Epithelial cell of esophagus (primary cell): ENCODE results near the gene GPLD1.
"Not testable (repeated sequence)": the region's sequence is repeated elsewhere in the genome, so short reads cannot be mapped to it uniquely, and the experiment has no call there.

ENCODE experiments used
- DNase-seq: peaks from one replicate; pipeline ENCODE4 v3.0.0; 2010; ENCODE audit warnings: low read depth
- H3K4me3 ChIP-seq: 2 replicates; pipeline ENCODE4 v1.5.1; 2011; ENCODE audit warnings: mild to moderate bottlenecking, low read length, control low read depth
- TF ChIP-seq, protein P1 (sequence below): IDR thresholded peaks from 2 replicates; pipeline ENCODE4 v1.5.1; 2011; ENCODE audit warnings: low read depth, mild to moderate bottlenecking, low read length, control low read depth, inconsistent platforms; ENCODE audit not compliant: insufficient read depth; ENCODE audit errors: missing control alignments

The GPLD1 gene

DNA sequence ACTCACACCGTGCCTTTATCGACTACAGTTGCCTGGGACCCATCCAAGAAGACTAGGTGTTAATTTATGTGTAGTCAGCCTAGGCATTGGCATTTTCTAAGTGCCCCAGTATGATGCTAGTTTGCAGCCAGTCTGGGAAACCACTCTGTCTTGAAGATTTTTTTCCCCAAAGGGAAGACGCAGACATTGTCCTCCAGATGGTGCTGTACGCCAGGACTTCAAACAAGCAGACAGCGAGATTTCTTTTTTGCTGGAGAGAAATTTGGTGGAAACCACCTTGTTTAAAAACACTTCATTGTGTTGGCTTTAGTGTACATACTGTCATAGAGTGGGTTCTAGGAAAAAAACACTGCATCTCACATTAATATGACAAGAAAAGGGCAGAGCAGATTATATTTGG is 35.4 kb upstream of the GPLD1 start:
- TF ChIP-seq, protein P1, sequence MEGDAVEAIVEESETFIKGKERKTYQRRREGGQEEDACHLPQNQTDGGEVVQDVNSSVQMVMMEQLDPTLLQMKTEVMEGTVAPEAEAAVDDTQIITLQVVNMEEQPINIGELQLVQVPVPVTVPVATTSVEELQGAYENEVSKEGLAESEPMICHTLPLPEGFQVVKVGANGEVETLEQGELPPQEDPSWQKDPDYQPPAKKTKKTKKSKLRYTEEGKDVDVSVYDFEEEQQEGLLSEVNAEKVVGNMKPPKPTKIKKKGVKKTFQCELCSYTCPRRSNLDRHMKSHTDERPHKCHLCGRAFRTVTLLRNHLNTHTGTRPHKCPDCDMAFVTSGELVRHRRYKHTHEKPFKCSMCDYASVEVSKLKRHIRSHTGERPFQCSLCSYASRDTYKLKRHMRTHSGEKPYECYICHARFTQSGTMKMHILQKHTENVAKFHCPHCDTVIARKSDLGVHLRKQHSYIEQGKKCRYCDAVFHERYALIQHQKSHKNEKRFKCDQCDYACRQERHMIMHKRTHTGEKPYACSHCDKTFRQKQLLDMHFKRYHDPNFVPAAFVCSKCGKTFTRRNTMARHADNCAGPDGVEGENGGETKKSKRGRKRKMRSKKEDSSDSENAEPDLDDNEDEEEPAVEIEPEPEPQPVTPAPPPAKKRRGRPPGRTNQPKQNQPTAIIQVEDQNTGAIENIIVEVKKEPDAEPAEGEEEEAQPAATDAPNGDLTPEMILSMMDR, result peak; percentile 77
- peak; percentile 65 for DNase-seq
- no peak overlapping the region for H3K4me3 ChIP-seq

DNA sequence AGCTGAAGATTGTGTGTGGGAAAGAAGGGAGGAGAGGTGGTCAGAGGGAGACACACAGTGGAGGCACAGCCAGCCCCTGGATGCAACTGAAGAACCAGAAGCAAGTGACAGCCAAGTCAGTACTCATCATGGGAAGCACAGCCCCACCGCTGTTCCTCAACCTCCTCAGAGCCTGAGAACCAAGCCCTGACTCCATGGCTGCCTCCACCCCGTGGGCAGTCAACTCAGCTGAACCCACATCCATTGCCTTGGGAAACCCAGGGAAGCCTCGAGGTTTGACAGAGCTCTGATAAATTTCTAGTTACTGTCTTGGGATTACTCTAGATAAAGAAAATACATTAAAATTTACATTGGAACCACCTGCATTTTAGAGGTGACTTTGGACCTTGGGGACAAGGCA is 35.0 kb upstream of the GPLD1 start:
- DNase-seq, result no peak
- TF ChIP-seq, protein P1, result no peak
- H3K4me3 ChIP-seq, result no peak overlapping the region

- TF ChIP-seq, protein P1, result no peak
- peak; percentile 6 for DNase-seq
- H3K4me3 ChIP-seq, result no peak overlapping the region
Measured at GRCh38 chr6:24522228-24523176, 33.1 kb upstream of the GPLD1 start.

DNA sequence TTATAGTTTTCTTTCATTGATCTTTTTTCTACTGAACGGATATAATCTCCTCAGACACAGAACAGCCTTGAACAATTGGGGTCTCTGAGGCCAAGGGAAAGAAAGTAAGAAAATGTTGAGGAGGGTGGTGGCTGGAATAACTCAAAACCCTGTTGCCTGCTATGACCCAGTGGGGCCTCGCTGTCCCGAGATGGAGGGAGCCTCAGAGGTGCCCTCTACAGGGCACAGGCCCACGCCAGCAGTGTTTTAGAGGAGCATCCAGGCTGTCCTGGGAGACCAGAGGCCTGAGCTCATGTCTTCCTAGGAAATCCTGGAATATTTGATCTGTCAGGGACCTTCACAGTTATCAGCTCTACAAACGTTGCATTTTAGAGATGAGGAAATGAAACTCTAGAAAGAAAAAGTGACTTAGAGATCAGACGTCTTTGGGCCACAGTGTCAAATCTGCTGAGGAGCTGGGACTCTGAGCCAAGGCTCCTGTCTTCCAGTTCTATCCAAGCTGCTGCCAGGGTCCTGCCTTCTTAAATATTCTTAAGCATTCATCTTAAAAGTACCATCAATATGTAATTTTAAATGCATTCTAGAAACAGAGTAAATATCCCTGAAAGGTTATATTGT is 31.7 kb upstream of the GPLD1 start:
- TF ChIP-seq, protein P1, result peak; percentile 85
- peak; percentile 51 for DNase-seq
- no peak overlapping the region for H3K4me3 ChIP-seq

- TF ChIP-seq, protein P1, result no peak
- DNase-seq, result no peak
- H3K4me3 ChIP-seq, result no peak overlapping the region
Measured at GRCh38 chr6:24517659-24518543, 28.5 kb upstream of the GPLD1 start.

- TF ChIP-seq, protein P1, result no peak
- no peak for DNase-seq
- H3K4me3 ChIP-seq, result no peak overlapping the region
Measured at GRCh38 chr6:24513602-24514001, 24.2 kb upstream of the GPLD1 start.

DNA sequence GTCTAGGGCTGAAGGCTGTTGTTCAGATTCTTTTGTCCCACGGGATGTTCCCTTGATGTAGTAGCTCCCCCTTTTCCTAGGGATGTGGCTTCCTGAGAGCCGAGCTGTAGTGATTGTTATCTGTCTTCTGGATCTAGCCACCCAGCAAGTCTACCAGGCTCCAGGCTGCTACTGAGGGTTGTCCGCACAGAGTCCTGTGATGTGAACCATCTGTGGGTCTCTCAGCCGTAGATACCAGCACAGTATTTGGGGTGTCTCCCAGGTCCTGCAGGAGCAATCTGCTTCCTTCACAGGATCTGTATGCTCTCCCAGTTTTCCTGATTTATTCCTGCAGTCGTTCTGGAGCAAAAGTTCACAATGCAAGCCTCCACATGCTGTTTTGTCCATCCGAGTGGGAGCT is 22.6 kb upstream of the GPLD1 start:
- H3K4me3 ChIP-seq, result not testable (repeated sequence)

More for the DNA sequence above, 22.6 kb upstream of the GPLD1 start:
- not testable (repeated sequence) for DNase-seq
